GM04504 (cell line): Measurements from ENCODE around the gene VWA5B1.
A peak's percentile ranks its signal among the peaks of the same experiment; 100 is the strongest.

Source experiments
- DNase-seq: peaks from one replicate; pipeline ENCODE4 v3.0.0-alpha.2; 2012; ENCODE audit warnings: low read depth

The VWA5B1 gene

GRCh38 chr1:20367626-20368025, 77.0 kb downstream of the VWA5B1 start:
- DNase-seq: no peak

- no peak for DNase-seq
Measured at GRCh38 chr1:20368866-20369470, 78.3 kb downstream of the VWA5B1 start.

GRCh38 chr1:20370698-20371097, 80.0 kb downstream of the VWA5B1 start:
- peak; percentile 8 for DNase-seq

GRCh38 chr1:20371411-20371810, 80.7 kb downstream of the VWA5B1 start:
- DNase-seq: no peak

GRCh38 chr1:20371883-20372282, 81.2 kb downstream of the VWA5B1 start:
- no peak for DNase-seq

- no peak for DNase-seq
Measured at GRCh38 chr1:20372676-20373075, 82.0 kb downstream of the VWA5B1 start.

- no peak for DNase-seq
Measured at GRCh38 chr1:20373286-20373685, 82.6 kb downstream of the VWA5B1 start.

GRCh38 chr1:20373764-20374163, 83.1 kb downstream of the VWA5B1 start:
- no peak for DNase-seq

GRCh38 chr1:20375563-20375962, 84.9 kb downstream of the VWA5B1 start:
- peak; percentile 21 for DNase-seq

- no peak for DNase-seq
Measured at GRCh38 chr1:20376171-20376570, 85.5 kb downstream of the VWA5B1 start.

- DNase-seq: peak; percentile 5
Measured at GRCh38 chr1:20376880-20377494, 86.3 kb downstream of the VWA5B1 start.

- DNase-seq: no peak
Measured at GRCh38 chr1:20377516-20378270, 87.0 kb downstream of the VWA5B1 start.

- DNase-seq: no peak
Measured at GRCh38 chr1:20379075-20379474, 88.4 kb downstream of the VWA5B1 start.

GRCh38 chr1:20380175-20380574, 89.5 kb downstream of the VWA5B1 start:
- no peak for DNase-seq

GRCh38 chr1:20380616-20381035, 90.0 kb downstream of the VWA5B1 start:
- peak; percentile 85 for DNase-seq

- DNase-seq: no peak
Measured at GRCh38 chr1:20381045-20381641, 90.5 kb downstream of the VWA5B1 start.

- DNase-seq: no peak
Measured at GRCh38 chr1:20381961-20382360, 91.3 kb downstream of the VWA5B1 start.

- DNase-seq: no peak
Measured at GRCh38 chr1:20382711-20383110, 92.0 kb downstream of the VWA5B1 start.

GRCh38 chr1:20383631-20384030, 93.0 kb downstream of the VWA5B1 start:
- DNase-seq: no peak

GRCh38 chr1:20385630-20386029, 95.0 kb downstream of the VWA5B1 start:
- DNase-seq: no peak

- no peak for DNase-seq
Measured at GRCh38 chr1:20386323-20387081, 95.8 kb downstream of the VWA5B1 start.

GRCh38 chr1:20389571-20389970, 98.9 kb downstream of the VWA5B1 start:
- no peak for DNase-seq
